Mucosa of stomach (tissue), 1 donor: ENCODE results near the gene CTRB2.

Source experiments
- H3K27me3 ChIP-seq: one replicate; pipeline ENCODE4 v1.7.0; 2013; ENCODE audit warnings: mild to moderate bottlenecking, low read length; ENCODE audit not compliant: control insufficient read depth, insufficient read depth
- H3K36me3 ChIP-seq: one replicate; pipeline ENCODE4 v1.7.0; 2013; ENCODE audit warnings: low read length; ENCODE audit not compliant: control insufficient read depth, insufficient read depth
- H3K4me1 ChIP-seq: one replicate; pipeline ENCODE4 v1.7.0; 2013; ENCODE audit warnings: mild to moderate bottlenecking, low read length; ENCODE audit not compliant: control insufficient read depth, insufficient read depth
- H3K4me3 ChIP-seq: one replicate; pipeline ENCODE4 v1.7.0; 2013; ENCODE audit warnings: low read length
- H3K9ac ChIP-seq: one replicate; pipeline ENCODE4 v1.7.0; 2013; ENCODE audit warnings: mild to moderate bottlenecking, low read length, moderate library complexity
- H3K9me3 ChIP-seq: one replicate; pipeline ENCODE4 v1.7.0; 2013; ENCODE audit warnings: mild to moderate bottlenecking, low read length, moderate library complexity; ENCODE audit not compliant: control insufficient read depth
- donor health status: Pancreatic carcinoma.

The CTRB2 gene

DNA sequence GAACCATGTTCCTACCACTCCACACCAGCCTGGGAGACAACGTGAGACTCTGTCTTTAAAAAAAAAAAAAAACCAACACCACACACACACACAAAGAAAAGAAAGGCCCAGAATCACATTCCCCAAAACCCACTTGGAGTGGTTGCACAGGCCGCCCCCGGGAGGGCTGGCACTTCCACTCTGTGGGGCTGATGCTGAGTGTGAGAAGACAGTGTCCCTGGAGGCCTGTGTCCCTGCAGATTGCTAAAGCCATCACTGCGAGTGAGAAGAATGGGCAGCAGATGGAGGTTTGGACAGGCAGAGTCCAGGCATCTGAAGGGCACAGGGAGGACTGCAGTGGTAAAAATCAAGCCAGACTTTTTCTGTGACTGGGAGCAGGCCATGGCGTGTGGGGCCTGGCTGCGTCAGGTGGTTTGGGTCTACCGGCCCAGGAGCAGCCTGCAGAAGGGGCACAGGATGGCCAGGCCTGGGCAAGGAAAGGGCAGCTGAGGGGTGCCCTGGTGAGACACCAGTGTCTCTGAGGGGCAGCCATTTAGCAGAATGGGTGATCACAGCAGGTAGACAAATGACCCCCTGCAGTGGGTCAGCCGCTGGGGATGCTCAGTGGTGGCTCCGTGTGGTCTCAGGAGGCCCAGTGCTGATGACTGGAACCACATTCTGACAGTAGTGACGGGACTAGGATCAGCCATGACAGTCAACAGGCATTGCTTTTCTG lies 13.1 kb downstream of the CTRB2 start:
- H3K9me3 ChIP-seq = no peaks in the 10 kb centered on the region
- H3K9ac ChIP-seq = no peak overlapping the region
- H3K4me3 ChIP-seq = no peak overlapping the region
- peaks cover 11% of the 10 kb centered on the region for H3K27me3 ChIP-seq
- H3K4me1 ChIP-seq = no peaks in the 10 kb centered on the region
- H3K36me3 ChIP-seq = no peaks in the 10 kb centered on the region

DNA sequence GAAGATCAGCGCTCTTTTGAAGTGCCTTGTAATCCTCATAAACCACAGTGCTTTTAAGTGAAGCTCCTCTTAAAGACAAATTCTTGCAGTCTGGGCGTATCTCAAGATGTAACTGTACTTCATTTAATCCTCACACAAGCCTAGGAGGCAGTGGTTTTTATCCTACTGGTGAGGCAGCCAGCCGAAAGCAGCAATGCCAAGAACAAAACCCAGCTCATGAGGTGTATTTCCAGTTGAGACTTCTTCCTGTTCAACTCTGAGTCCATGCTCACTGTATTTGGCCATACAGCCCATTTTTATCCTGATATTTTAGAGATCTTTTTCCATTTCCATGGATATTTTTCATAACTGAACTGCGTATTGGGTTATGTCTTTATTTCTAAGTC lies 13.7 kb downstream of the CTRB2 start:
- Histone ChIP-seq H3K9me3 (no peaks in the 10 kb centered on the region), H3K27me3 (peaks cover 10% of the 10 kb centered on the region), H3K36me3 (no peaks in the 10 kb centered on the region), H3K9ac (no peak overlapping the region), H3K4me1 (no peaks in the 10 kb centered on the region), H3K4me3 (no peak overlapping the region)

DNA sequence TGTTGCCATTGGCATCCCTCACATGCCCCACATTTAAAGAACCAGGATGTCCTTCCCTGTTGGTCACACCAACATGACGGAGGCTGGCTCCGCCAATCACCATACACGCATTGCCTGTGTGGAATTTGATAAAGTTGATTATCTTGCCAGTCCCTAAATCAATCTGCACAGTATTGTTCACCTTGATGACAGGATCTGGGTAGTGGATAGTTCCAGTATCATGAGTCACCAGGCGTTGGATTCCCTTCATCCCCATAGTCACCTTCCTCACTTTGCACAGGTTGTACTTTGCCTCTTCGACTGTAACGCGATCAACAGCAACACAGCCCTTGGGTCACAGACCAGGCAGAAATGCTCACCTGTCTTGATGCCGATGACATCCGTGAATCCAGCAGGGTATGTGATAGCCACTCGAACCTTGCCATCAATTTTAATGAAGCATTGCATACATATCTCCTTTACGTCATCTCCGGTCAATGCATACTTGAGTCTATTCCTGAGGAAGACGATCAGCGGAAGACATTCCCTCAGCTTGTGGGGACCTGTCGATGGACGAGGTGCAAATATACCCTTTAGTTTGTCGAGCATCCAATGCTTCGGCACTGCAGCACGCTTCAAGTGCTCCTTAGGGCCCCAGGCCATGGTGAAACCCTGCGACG lies 14.2 kb downstream of the CTRB2 start:
- peaks cover 4% of the 10 kb centered on the region for H3K27me3 ChIP-seq
- no peaks in the 10 kb centered on the region for H3K4me1 ChIP-seq
- H3K9ac ChIP-seq = no peak overlapping the region
- no peak overlapping the region for H3K4me3 ChIP-seq
- no peaks in the 10 kb centered on the region for H3K9me3 ChIP-seq
- no peaks in the 10 kb centered on the region for H3K36me3 ChIP-seq

DNA sequence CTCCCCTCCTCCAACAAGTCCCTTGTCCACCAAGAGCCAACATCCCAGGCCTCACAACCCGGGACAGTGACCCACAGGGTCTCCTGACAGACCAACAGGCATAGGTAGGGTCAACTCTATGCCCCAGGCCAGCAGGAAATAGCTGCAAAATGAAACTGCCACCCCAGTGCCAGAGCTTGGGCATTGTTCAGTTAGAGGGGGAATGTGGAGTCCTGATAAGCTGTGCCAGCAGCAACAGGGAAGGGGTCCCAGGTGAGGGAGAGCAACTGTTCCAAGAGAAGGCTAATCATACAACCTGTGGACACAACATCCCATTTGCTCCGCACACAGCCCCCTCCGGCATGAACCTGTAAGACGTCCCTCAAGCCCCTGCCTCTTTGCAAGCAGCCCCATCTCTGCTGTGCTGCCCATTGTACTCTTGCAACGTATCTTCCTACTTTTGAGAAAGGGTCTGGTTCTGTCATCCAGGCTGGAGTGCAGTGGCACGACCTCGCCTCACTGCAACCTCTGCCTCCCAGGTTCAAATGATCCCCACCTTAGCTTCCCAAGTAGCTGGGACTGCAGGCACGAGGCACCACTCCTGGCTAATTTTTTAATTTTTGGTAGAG lies 17.2 kb downstream of the CTRB2 start:
- no peaks in the 10 kb centered on the region for H3K36me3 ChIP-seq
- H3K4me3 ChIP-seq = no peak overlapping the region
- H3K27me3 ChIP-seq = no peaks in the 10 kb centered on the region
- H3K9ac ChIP-seq = no peak overlapping the region
- no peaks in the 10 kb centered on the region for H3K4me1 ChIP-seq
- no peaks in the 10 kb centered on the region for H3K9me3 ChIP-seq

DNA sequence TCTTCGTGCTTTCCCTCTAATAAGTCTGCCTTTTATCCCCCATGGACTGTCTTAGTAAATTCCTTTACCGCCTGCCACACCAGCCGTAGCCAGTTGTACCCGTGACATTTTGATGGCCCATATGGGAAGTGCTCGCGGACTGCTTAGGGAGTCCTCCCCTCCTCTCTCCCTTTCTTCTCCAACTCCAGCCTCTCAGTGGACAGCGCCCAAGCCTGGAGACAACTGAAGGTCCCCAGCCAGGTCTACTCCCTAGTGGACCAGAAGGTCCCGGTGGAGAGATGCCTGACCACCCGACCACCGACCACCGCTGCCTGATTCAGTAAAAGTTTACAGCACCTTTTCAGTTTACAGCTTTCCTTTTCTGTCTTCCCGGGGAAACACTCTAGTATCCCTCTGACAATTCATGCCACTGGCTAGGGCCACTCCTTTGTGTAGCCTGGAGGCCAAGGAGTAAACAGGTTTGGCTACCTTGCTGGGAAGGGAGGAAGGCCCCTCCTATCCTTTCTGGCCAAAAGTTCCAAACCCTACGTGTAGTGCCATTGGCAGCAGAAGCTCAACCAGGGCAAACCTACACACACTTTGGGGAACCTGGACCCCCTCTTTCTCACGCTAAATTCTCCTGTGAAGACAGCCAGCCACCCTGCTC lies 18.0 kb downstream of the CTRB2 start:
- no peak overlapping the region for H3K9ac ChIP-seq
- no peak overlapping the region for H3K4me3 ChIP-seq
- H3K36me3 ChIP-seq = no peaks in the 10 kb centered on the region
- no peaks in the 10 kb centered on the region for H3K4me1 ChIP-seq
- no peaks in the 10 kb centered on the region for H3K27me3 ChIP-seq
- H3K9me3 ChIP-seq = no peaks in the 10 kb centered on the region

DNA sequence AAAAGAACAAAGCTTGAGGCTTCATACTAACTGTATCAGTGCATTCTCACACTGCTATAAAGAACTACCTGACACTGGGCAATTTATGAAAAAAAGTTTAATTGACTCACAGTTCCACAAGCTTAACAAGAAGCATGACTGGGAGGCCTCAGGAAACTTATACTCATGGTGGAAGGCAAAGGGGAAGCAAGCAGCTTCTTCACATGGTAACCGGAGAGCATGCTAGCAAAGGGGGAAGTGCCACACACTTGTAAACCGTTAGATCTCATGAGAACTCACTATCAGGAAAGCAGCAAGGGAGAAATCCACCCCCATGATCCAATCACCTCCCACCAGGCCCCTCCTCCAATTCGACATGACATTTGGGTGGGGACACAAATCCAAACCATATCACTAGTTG lies 25.3 kb downstream of the CTRB2 start:
- Histone ChIP-seq H3K4me1 (no peaks in the 10 kb centered on the region), H3K36me3 (no peaks in the 10 kb centered on the region), H3K27me3 (no peaks in the 10 kb centered on the region)

DNA sequence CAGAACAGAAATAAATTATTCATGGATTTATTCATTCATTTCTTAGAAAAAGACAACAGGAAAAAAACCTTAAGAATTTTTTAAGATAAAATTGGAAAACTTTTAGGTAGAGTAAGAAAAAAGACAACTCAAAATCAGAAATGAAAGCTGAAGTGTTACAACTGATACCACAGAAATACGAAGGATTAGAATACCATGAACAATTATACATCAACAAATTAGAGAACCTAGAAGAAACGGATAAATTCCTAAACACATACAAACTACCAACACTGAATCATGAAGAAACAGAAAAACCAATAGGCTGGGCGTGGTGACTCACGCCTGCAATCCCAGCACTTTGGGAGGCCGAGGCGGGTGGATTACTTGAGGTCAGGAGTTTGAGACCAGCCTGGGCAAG lies 27.8 kb downstream of the CTRB2 start:
- H3K4me1 ChIP-seq = no peaks in the 10 kb centered on the region
- no peak overlapping the region for H3K9ac ChIP-seq
- no peaks in the 10 kb centered on the region for H3K27me3 ChIP-seq
- no peaks in the 10 kb centered on the region for H3K9me3 ChIP-seq
- no peaks in the 10 kb centered on the region for H3K36me3 ChIP-seq
- H3K4me3 ChIP-seq = no peak overlapping the region

More for the DNA sequence above, 25.3 kb downstream of the CTRB2 start:
- Histone ChIP-seq H3K4me3 (no peak overlapping the region), H3K9ac (no peak overlapping the region), H3K9me3 (no peaks in the 10 kb centered on the region)

DNA sequence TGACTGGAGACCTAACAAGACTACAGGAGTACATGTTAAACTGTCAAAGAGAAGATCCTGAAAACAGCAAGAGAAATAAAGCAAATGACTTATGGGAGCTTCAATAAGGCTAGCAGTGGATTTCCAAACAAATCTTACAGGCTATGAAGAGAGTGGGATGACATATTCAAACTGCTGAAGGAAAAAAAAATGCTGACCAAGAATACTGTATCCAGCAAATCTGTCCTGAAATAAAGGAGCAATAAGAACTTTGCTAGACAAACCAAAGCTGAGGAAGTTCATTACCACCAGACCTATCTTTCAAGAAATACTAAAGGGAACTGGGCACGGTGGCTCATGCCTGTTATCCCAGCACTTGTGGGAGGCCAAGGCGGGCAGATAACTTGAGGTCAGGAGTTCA lies 30.0 kb downstream of the CTRB2 start:
- H3K36me3 ChIP-seq = no peaks in the 10 kb centered on the region
- no peak overlapping the region for H3K4me3 ChIP-seq
- H3K9me3 ChIP-seq = no peaks in the 10 kb centered on the region
- no peaks in the 10 kb centered on the region for H3K27me3 ChIP-seq
- no peak overlapping the region for H3K9ac ChIP-seq
- H3K4me1 ChIP-seq = no peaks in the 10 kb centered on the region

DNA sequence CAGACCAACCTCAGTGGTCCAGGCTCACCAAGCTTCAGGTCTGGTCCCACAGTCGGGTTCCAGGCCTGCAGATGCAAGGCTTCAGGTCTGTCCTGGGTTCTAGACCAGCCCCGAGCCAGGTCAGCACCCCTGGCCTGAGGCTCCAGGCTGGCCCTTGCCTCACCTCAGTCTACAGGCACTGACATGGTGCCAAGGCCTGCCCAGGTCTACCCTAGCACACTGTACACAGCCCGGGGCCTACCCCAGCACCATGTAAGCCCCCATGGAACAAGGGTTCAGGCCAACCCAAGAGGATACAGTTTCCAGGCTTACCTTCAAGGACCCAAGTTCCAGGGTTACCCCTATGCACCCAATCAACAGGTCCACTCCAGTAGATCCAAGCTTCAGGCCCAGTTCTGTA lies 31.9 kb downstream of the CTRB2 start:
- Histone ChIP-seq H3K9me3 (no peaks in the 10 kb centered on the region), H3K27me3 (no peaks in the 10 kb centered on the region)

DNA sequence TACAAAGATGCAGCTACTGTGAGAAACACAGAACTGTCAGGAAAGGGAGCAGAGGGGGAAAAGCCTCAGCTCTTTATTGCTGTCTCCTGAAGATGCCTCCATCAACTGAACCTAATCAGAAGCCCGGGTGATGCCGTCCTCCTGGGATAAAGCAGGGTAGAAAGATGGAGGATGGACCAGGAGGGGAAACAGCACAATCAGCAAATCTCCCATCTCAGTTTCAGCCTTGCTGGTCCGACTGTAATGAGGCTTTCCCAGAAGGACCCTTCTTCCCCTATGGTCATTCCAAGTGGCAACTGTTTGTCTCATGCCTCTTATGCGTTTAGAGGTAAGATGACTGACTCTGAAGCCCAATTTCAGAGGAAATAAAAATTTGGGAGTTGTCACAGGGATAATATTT lies 34.4 kb downstream of the CTRB2 start:
- Histone ChIP-seq H3K9ac (no peak overlapping the region), H3K4me1 (no peaks in the 10 kb centered on the region), H3K4me3 (no peak overlapping the region), H3K27me3 (no peaks in the 10 kb centered on the region), H3K36me3 (no peaks in the 10 kb centered on the region), H3K9me3 (peaks cover 11% of the 10 kb centered on the region)

More for the DNA sequence above, 31.9 kb downstream of the CTRB2 start:
- H3K36me3 ChIP-seq = no peaks in the 10 kb centered on the region
- H3K4me1 ChIP-seq = no peaks in the 10 kb centered on the region
- H3K4me3 ChIP-seq = no peak overlapping the region
- no peak overlapping the region for H3K9ac ChIP-seq

DNA sequence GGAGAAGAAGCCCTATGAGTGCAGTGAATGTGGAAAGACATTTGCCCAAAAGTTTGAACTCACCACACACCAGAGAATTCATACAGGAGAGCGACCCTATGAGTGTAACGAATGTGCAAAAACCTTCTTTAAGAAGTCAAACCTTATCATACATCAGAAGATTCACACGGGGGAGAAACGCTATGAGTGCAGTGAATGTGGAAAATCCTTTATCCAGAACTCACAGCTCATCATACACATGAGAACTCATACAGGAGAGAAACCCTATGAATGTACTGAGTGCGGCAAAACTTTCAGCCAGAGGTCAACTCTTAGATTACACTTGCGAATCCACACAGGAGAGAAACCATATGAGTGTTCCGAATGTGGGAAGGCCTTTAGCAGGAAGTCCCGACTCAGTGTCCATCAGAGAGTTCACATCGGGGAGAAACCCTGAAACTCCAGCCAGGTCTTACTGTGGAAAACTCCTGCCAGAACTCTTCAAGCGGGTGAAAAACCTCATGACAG lies 37.0 kb downstream of the CTRB2 start:
- Histone ChIP-seq H3K36me3 (no peaks in the 10 kb centered on the region), H3K9ac (no peak overlapping the region), H3K9me3 (peaks cover 11% of the 10 kb centered on the region), H3K4me1 (no peaks in the 10 kb centered on the region), H3K27me3 (no peaks in the 10 kb centered on the region), H3K4me3 (no peak overlapping the region)

DNA sequence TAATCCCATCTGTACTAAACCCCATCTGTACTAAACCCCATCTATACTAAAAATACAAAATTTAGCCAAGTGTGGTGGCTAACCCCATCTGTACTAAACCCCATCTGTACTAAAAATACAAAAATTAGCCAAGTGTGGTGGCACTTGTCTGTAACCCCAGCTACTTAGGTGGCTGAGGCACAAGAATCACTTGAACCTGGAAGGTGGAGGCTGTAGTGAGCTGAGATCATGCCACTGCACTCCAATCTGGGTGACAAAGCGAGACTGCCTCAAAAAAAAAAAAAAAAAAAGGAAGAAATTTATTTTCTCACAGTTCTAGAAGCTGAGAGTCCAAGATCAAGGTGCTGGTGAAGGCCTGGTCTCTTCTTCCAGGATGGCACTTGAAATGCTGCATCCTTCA lies 46.6 kb downstream of the CTRB2 start:
- H3K9ac ChIP-seq = no peak overlapping the region
- H3K4me1 ChIP-seq = no peaks in the 10 kb centered on the region
- no peak overlapping the region for H3K4me3 ChIP-seq
- H3K36me3 ChIP-seq = no peaks in the 10 kb centered on the region
- H3K9me3 ChIP-seq = no peaks in the 10 kb centered on the region
- no peaks in the 10 kb centered on the region for H3K27me3 ChIP-seq
